NCI-H1436 treated with DMSO at 0.1 percent for 48 hours (cell line): ENCODE measurements around the gene POP4.
"Not testable (repeated sequence)": the region's sequence is repeated elsewhere in the genome, so short reads cannot be mapped to it uniquely, and the experiment has no call there.

Source experiments
- DNase-seq: peaks from one replicate; lab custom pipeline; 2025; lab: John Stamatoyannopoulos, UW

Gene POP4

GRCh38 chr19:29605653-29606419 is at the start of gene POP4:
Gene POP4, plus strand, starts transcription at chr19:29606283. Its CDS starts 36 bp downstream, at chr19:29606319.
- peak; percentile 77 for DNase-seq

GRCh38 chr19:29559110-29559509 is 47.0 kb upstream of the POP4 start:
- not testable (repeated sequence) for DNase-seq

GRCh38 chr19:29559743-29560142 is 46.3 kb upstream of the POP4 start:
- no peak for DNase-seq

- peak; percentile 91 for DNase-seq
Observed at GRCh38 chr19:29560313-29561075, 45.6 kb upstream of the POP4 start.

GRCh38 chr19:29561601-29562000 is 44.5 kb upstream of the POP4 start:
- no peak for DNase-seq

- no peak for DNase-seq
Observed at GRCh38 chr19:29562299-29563297, 43.5 kb upstream of the POP4 start.

GRCh38 chr19:29563486-29564101 is 42.5 kb upstream of the POP4 start:
- DNase-seq, result no peak

- DNase-seq, result no peak
Observed at GRCh38 chr19:29564574-29565005, 41.5 kb upstream of the POP4 start.

- DNase-seq, result no peak
Observed at GRCh38 chr19:29565171-29565570, 40.9 kb upstream of the POP4 start.

- DNase-seq, result no peak
Observed at GRCh38 chr19:29566496-29567054, 39.5 kb upstream of the POP4 start.

- DNase-seq, result no peak
Observed at GRCh38 chr19:29567366-29567915, 38.6 kb upstream of the POP4 start.

- no peak for DNase-seq
Observed at GRCh38 chr19:29568036-29569025, 37.8 kb upstream of the POP4 start.

- no peak for DNase-seq
Observed at GRCh38 chr19:29569038-29569911, 36.8 kb upstream of the POP4 start.

GRCh38 chr19:29571181-29571580 is 34.9 kb upstream of the POP4 start:
- DNase-seq, result no peak

GRCh38 chr19:29573486-29573885 is 32.6 kb upstream of the POP4 start:
- no peak for DNase-seq

- no peak for DNase-seq
Observed at GRCh38 chr19:29574510-29574909, 31.6 kb upstream of the POP4 start.

GRCh38 chr19:29576046-29576606 is 30.0 kb upstream of the POP4 start:
- no peak for DNase-seq
